Suprapubic skin (tissue), 4 donors: ENCODE results near the gene DSC1. TPM values are rescaled to one million over a fixed set of nuclear protein-coding genes. Genes with fewer than 3 reads are reported as not detected.
"Not testable (repeated sequence)": the region's sequence is repeated elsewhere in the genome, so short reads cannot be mapped to it uniquely, and the experiment has no call there.

Source experiments
- DNase-seq, 2 donors: peaks; one replicate each; pipeline ENCODE4 v3.0.0-alpha.2; 2019; ENCODE audit warnings: low spot score in 2 of 2
- H3K27ac ChIP-seq: fragments of 200-600 bp; sonication (generic); one replicate; pipeline ENCODE4 v1.5.1; 2019
- H3K27me3 ChIP-seq: fragments of 200-600 bp; sonication (generic); one replicate; pipeline ENCODE4 v1.5.1; 2019
- H3K36me3 ChIP-seq: fragments of 200-600 bp; sonication (generic); one replicate; pipeline ENCODE4 v1.5.1; 2019
- H3K4me1 ChIP-seq: fragments of 200-600 bp; sonication (generic); one replicate; pipeline ENCODE4 v1.5.1; 2019
- H3K4me3 ChIP-seq: fragments of 200-600 bp; sonication (generic); one replicate; pipeline ENCODE4 v1.5.1; 2019; ENCODE audit warnings: mild to moderate bottlenecking
- H3K9me3 ChIP-seq: fragments of 200-600 bp; sonication (generic); one replicate; pipeline ENCODE4 v1.5.1; 2019
- CTCF ChIP-seq, 2 donors: fragments of 200-600 bp in 1 of 2; fragments of 450-650 bp in 1 of 2; sonication (generic) in 1 of 2; IDR thresholded peaks; one replicate each; pipeline ENCODE4 v1.5.1; 2016 to 2019; ENCODE audit warnings: antibody characterized with exemption in 2 of 2, mild to moderate bottlenecking in 1 of 2, moderate library complexity in 1 of 2
- EP300 ChIP-seq: sonication (generic); formaldehyde crosslinking; IDR thresholded peaks from one replicate; pipeline ENCODE4 v1.6.1; 2017; ENCODE audit warnings: antibody characterized with exemption
- POLR2A ChIP-seq, 2 donors: fragments of 450-650 bp; IDR thresholded peaks; one replicate each; pipeline ENCODE4 v1.6.1; 2017; ENCODE audit warnings: antibody characterized with exemption in 2 of 2, mild to moderate bottlenecking in 2 of 2, moderate library complexity in 2 of 2
- POLR2AphosphoS5 ChIP-seq, 3 donors: sonication (generic); formaldehyde crosslinking; IDR thresholded peaks; one replicate each; pipeline ENCODE4 v1.6.1; 2017; ENCODE audit warnings: antibody characterized with exemption in 3 of 3
- WGBS: methylation state at CpG from one replicate; pipeline ENCODE4 v1.1.5; 2018; 5-methylcytosine and 5-hydroxymethylcytosine counted together
- total RNA-seq, 4 donors: library from RNA; depleted of rRNA; stranded (reverse); fragments of >200 nt; gene quantifications; one replicate each; pipeline ENCODE4 v1.1.0, GENCODE V29; 2016

Gene DSC1
- total RNA-seq, 4 donors from 2014 or later = 120 to 640 (median 465) TPM

- Histone ChIP-seq H3K4me3 (no peak overlapping the region), H3K4me1 (peaks cover 6% of the 10 kb centered on the region), H3K27ac (peak overlapping the region; percentile 1), H3K36me3 (no peaks in the 10 kb centered on the region), H3K27me3 (no peaks in the 10 kb centered on the region), H3K9me3 (no peaks in the 10 kb centered on the region)
- no peak for TF ChIP-seq POLR2A (IDR thresholded peaks at IDR 0.05)
- no peak for TF ChIP-seq EP300
- TF ChIP-seq POLR2AphosphoS5 (IDR thresholded peaks at IDR 0.05) = peak in 1 of 3 donors; percentile 36
- no peak for TF ChIP-seq CTCF (IDR thresholded peaks at IDR 0.05)
- DNase-seq = no peak
- WGBS = 46% methylated on average over 2 of the region's 2 CpGs
Measured at GRCh38 chr18:31190919-31191318, 28.3 kb upstream of the DSC1 start.

- no peak for TF ChIP-seq POLR2A (IDR thresholded peaks at IDR 0.05)
- TF ChIP-seq EP300 = no peak
- TF ChIP-seq POLR2AphosphoS5 (IDR thresholded peaks at IDR 0.05) = no peak
Measured at GRCh38 chr18:31189757-31190156, 27.1 kb upstream of the DSC1 start.

GRCh38 chr18:31185186-31185950, 22.7 kb upstream of the DSC1 start:
- no peak for TF ChIP-seq CTCF (IDR thresholded peaks at IDR 0.05)
- no peak for TF ChIP-seq EP300
- no peak for TF ChIP-seq POLR2A (IDR thresholded peaks at IDR 0.05)
- TF ChIP-seq POLR2AphosphoS5 (IDR thresholded peaks at IDR 0.05) = no peak
- peaks cover under 1% of the 10 kb centered on the region for H3K4me1 ChIP-seq

More at GRCh38 chr18:31189757-31190156, 27.1 kb upstream of the DSC1 start:
- no peaks in the 10 kb centered on the region for H3K27me3 ChIP-seq
- H3K36me3 ChIP-seq = no peaks in the 10 kb centered on the region
- WGBS = 78% methylated on average over 2 of the region's 2 CpGs
- H3K4me1 ChIP-seq = peaks cover 6% of the 10 kb centered on the region
- H3K9me3 ChIP-seq = no peaks in the 10 kb centered on the region
- no peak overlapping the region for H3K4me3 ChIP-seq
- DNase-seq = no peak
- H3K27ac ChIP-seq = no peak overlapping the region

GRCh38 chr18:31183302-31183701, 20.6 kb upstream of the DSC1 start:
- 92% methylated on average over 2 of the region's 2 CpGs for WGBS
- no peaks in the 10 kb centered on the region for H3K36me3 ChIP-seq
- TF ChIP-seq EP300 = no peak
- no peak for TF ChIP-seq POLR2A (IDR thresholded peaks at IDR 0.05)
- no peak for TF ChIP-seq CTCF (IDR thresholded peaks at IDR 0.05)
- TF ChIP-seq POLR2AphosphoS5 (IDR thresholded peaks at IDR 0.05) = no peak
- H3K27me3 ChIP-seq = no peaks in the 10 kb centered on the region
- H3K4me3 ChIP-seq = no peak overlapping the region
- H3K9me3 ChIP-seq = no peaks in the 10 kb centered on the region
- no peaks in the 10 kb centered on the region for H3K4me1 ChIP-seq
- DNase-seq = no peak
- H3K27ac ChIP-seq = no peak overlapping the region

More at GRCh38 chr18:31185186-31185950, 22.7 kb upstream of the DSC1 start:
- no peak for DNase-seq
- Histone ChIP-seq H3K27ac (no peak overlapping the region), H3K27me3 (no peaks in the 10 kb centered on the region), H3K4me3 (no peak overlapping the region), H3K9me3 (no peaks in the 10 kb centered on the region), H3K36me3 (no peaks in the 10 kb centered on the region)
- WGBS = 68% methylated on average over 4 of the region's 4 CpGs

GRCh38 chr18:31177369-31177768, 14.7 kb upstream of the DSC1 start:
- H3K36me3 ChIP-seq = not testable (repeated sequence)
- WGBS = 93% methylated on average over 6 of the region's 6 CpGs

GRCh38 chr18:31176531-31176930, 13.9 kb upstream of the DSC1 start:
- Histone ChIP-seq H3K27ac (no peak overlapping the region), H3K9me3 (peaks cover 4% of the 10 kb centered on the region), H3K4me3 (no peak overlapping the region), H3K36me3 (no peaks in the 10 kb centered on the region), H3K27me3 (no peaks in the 10 kb centered on the region), H3K4me1 (no peaks in the 10 kb centered on the region)
- TF ChIP-seq EP300 (no peak), CTCF (IDR thresholded peaks at IDR 0.05) (no peak), POLR2AphosphoS5 (IDR thresholded peaks at IDR 0.05) (no peak), POLR2A (IDR thresholded peaks at IDR 0.05) (no peak)
- no peak for DNase-seq
- 83% methylated on average over 2 of the region's 2 CpGs for WGBS

More at GRCh38 chr18:31177369-31177768, 14.7 kb upstream of the DSC1 start:
- H3K4me1 ChIP-seq, DNase-seq, H3K27me3 ChIP-seq, H3K9me3 ChIP-seq, H3K4me3 ChIP-seq, H3K27ac ChIP-seq: not testable (repeated sequence)
